Bronchial smooth muscle cell (primary cell): ENCODE measurements around the gene SCAF11. TPM values are rescaled to one million over a fixed set of nuclear protein-coding genes. Genes with fewer than 3 reads are reported as not detected.

ENCODE experiments used
- total RNA-seq: library from RNA; depleted of rRNA; stranded (reverse); fragments of >200 nt; gene quantifications from 2 replicates; pipeline ENCODE4 v1.2.1, GENCODE V29; 2014

Gene SCAF11, protein sequence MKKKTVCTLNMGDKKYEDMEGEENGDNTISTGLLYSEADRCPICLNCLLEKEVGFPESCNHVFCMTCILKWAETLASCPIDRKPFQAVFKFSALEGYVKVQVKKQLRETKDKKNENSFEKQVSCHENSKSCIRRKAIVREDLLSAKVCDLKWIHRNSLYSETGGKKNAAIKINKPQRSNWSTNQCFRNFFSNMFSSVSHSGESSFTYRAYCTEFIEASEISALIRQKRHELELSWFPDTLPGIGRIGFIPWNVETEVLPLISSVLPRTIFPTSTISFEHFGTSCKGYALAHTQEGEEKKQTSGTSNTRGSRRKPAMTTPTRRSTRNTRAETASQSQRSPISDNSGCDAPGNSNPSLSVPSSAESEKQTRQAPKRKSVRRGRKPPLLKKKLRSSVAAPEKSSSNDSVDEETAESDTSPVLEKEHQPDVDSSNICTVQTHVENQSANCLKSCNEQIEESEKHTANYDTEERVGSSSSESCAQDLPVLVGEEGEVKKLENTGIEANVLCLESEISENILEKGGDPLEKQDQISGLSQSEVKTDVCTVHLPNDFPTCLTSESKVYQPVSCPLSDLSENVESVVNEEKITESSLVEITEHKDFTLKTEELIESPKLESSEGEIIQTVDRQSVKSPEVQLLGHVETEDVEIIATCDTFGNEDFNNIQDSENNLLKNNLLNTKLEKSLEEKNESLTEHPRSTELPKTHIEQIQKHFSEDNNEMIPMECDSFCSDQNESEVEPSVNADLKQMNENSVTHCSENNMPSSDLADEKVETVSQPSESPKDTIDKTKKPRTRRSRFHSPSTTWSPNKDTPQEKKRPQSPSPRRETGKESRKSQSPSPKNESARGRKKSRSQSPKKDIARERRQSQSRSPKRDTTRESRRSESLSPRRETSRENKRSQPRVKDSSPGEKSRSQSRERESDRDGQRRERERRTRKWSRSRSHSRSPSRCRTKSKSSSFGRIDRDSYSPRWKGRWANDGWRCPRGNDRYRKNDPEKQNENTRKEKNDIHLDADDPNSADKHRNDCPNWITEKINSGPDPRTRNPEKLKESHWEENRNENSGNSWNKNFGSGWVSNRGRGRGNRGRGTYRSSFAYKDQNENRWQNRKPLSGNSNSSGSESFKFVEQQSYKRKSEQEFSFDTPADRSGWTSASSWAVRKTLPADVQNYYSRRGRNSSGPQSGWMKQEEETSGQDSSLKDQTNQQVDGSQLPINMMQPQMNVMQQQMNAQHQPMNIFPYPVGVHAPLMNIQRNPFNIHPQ (N-terminal part only)
- 22.1 and 35.1 TPM in 2 replicates for total RNA-seq

DNA sequence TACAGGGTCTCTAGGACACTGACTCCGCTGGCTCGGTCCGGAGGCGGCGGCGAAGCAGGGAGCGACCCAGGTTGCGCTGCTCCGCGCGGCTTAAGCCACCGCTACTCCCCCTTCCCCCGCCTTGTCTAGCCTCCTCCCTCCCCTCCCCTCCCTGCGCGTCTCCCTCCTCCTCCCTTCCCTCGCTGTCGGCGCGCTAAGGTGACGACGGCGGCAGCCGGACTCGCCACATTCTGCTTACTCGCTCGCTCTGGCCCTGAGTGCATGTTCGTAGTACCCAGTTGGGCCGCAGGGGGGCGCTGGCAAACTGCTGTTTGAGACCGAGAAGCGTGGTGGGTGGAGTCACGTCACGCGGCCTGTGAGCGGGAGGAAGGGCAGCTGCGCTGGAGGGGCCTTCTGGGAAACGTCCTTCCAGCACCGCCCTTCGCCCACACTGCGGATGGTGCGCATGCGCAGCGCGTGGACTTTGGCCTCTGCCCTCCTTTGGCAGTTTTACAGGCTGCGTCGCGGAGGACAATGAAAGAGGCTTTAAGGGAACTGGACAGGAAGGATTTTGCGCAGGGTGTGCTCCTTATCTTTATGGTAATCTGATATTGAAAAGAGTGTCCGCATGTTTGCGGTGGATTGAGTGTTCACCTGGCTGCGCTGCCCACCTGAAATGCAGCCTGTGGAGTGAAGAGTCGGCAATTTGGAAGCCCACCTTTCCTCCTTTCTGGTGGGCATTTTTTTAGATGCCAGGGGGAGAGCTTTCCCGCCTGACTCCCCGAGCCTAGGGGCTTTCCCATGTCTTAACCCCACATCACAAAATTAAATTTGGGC, at the start of gene SCAF11:
SCAF11 (minus strand) TSS at position 107 of the 816 bp plus-strand sequence. CDS start 26,407 bp downstream, outside the sequence.

